ENCODE data around the gene MSL3B.

- TF ChIP-seq CTCF (IDR thresholded peaks at IDR 0.05 in 4 of 5, conservative IDR thresholded peaks at IDR 0.05 in 1 of 5) (no peak), POLR2A (IDR thresholded peaks at IDR 0.05) (no peak)
Measured at GRCh38 chr2:233892793-233893192, 24.6 kb upstream of the MSL3B start.
